Measurements from ENCODE around the gene MVB12B.

Gene MVB12B

GRCh38 chr9:126504086-126504976, 177.7 kb downstream of the MVB12B start:
- TF ChIP-seq CTCF (IDR thresholded peaks at IDR 0.05; ENCODE audit: unreplicated experiment in 3 of 3): no peak
- Mint-ChIP-seq H3K4me1 (no peaks in the 10 kb centered on the region), H3K36me3 (ENCODE audit: low read depth) (no peaks in the 10 kb centered on the region), H3K27ac (no peak overlapping the region), H3K27me3 (ENCODE audit: low read depth) (peaks cover 25% of the 10 kb centered on the region), H3K4me3 (no peak overlapping the region), H3K9me3 (no peaks in the 10 kb centered on the region)

- Mint-ChIP-seq H3K27ac (no peak overlapping the region), H3K4me3 (no peak overlapping the region), H3K9me3 (no peaks in the 10 kb centered on the region), H3K4me1 (no peaks in the 10 kb centered on the region), H3K27me3 (ENCODE audit: low read depth) (peaks cover 27% of the 10 kb centered on the region), H3K36me3 (ENCODE audit: low read depth) (no peaks in the 10 kb centered on the region)
- TF ChIP-seq CTCF (IDR thresholded peaks at IDR 0.05; ENCODE audit: unreplicated experiment in 3 of 3): no peak
Observed at GRCh38 chr9:126504977-126505455, 178.4 kb downstream of the MVB12B start.

- Mint-ChIP-seq H3K27ac (no peak overlapping the region), H3K36me3 (ENCODE audit: low read depth) (no peaks in the 10 kb centered on the region), H3K9me3 (no peaks in the 10 kb centered on the region), H3K4me3 (no peak overlapping the region), H3K27me3 (ENCODE audit: low read depth) (peaks cover 19% of the 10 kb centered on the region), H3K4me1 (no peaks in the 10 kb centered on the region)
- no peak for TF ChIP-seq CTCF (IDR thresholded peaks at IDR 0.05; ENCODE audit: unreplicated experiment in 3 of 3)
Observed at GRCh38 chr9:126505697-126506346, 179.2 kb downstream of the MVB12B start.

- H3K9me3 Mint-ChIP-seq: no peaks in the 10 kb centered on the region
- no peak overlapping the region for H3K4me3 Mint-ChIP-seq
- H3K36me3 Mint-ChIP-seq (ENCODE audit: low read depth): no peaks in the 10 kb centered on the region
- H3K27ac Mint-ChIP-seq: no peak overlapping the region
- TF ChIP-seq CTCF (IDR thresholded peaks at IDR 0.05; ENCODE audit: unreplicated experiment in 3 of 3): no peak
- peaks cover 21% of the 10 kb centered on the region for H3K27me3 Mint-ChIP-seq (ENCODE audit: low read depth)
- peaks cover 6% of the 10 kb centered on the region for H3K4me1 Mint-ChIP-seq
Observed at GRCh38 chr9:126506361-126507317, 180.0 kb downstream of the MVB12B start.

- H3K4me1 Mint-ChIP-seq: peaks cover 10% of the 10 kb centered on the region
- H3K36me3 Mint-ChIP-seq (ENCODE audit: low read depth): no peaks in the 10 kb centered on the region
- H3K4me3 Mint-ChIP-seq: no peak overlapping the region
- H3K27ac Mint-ChIP-seq: no peak overlapping the region
- no peak for TF ChIP-seq CTCF (IDR thresholded peaks at IDR 0.05; ENCODE audit: unreplicated experiment in 3 of 3)
- H3K9me3 Mint-ChIP-seq: no peaks in the 10 kb centered on the region
- H3K27me3 Mint-ChIP-seq (ENCODE audit: low read depth): peaks cover 25% of the 10 kb centered on the region
Observed at GRCh38 chr9:126507318-126508109, 180.9 kb downstream of the MVB12B start.

Data from nephron (organoid).